Pons (tissue), 1 donor: ENCODE data around the gene DPCD.

Experiments used
- DNase-seq: peaks from one replicate; pipeline ENCODE4 v3.0.0-alpha.2; 2016; ENCODE audit warnings: low spot score

The DPCD gene

DNA sequence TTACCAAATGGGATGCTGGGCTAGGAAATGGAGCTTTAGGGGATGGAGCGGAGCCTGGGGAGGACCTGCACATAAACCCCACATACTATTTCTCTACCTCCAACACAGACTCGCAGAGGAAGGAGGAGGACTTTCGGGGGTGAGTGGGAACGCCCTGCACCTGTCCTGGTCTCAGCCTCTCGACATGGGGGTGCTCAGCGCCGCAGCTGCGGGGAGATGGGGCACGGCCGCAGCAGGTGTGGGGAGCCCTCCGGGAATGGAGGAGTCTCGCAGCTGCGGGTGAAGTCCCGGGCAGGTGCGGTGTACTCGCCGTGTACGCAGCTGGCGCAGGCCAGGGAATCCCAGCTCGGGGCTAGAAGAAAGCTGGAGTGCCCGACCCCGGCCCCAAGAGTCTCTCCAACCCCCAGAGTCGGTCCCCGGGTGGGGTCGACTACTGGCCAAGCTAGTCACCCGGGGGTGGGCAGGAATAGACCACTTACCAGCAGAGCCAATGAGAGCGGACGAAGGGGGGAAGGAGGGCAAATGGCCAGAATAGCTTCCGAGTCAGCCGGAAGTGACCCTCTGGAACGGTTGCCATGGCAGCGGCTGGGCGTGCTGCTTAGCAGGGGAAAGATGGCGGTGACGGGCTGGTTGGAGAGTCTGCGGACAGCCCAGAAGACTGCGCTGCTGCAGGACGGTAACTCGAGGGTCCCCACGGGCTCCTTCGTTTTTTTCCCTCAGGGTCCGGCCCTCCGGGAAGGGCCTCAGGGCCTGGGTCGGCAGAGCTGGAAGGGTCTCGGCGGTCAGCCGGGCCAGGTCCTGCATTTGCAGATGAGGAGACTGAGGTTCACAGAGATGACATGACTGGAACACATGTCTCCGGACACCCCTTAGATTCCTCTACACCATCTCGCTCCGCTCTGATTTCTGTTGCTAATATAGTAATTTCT, at the start of gene DPCD, which contains the start of gene POLL:
DPCD (plus strand) TSS at position 597 of the 929 bp plus-strand sequence; CDS start at position 613, 16 bp downstream.
POLL (minus strand) TSS at position 533 of the 929 bp plus-strand sequence. CDS start 897 bp downstream, outside the sequence.
- peak; percentile 95 for DNase-seq

DNA sequence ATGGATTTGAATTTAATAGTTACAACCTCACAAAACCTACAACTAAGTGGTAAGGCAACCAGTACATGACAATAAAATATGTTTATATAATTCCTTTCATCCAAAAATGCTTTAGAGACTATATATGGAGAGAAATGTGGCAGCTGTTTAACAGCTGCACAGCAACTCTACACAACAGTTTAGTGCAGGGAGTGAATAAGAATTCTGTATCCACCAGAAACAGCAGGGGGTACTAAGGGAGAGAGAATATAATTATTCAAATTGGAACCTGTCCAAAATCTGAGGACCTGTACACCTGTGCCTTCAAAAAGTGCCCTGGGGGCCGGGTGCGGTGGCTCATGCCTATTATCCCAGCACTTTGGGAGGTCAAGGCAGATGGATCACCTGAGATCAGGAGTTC, 49.7 kb upstream of the DPCD start:
- DNase-seq = no peak

DNA sequence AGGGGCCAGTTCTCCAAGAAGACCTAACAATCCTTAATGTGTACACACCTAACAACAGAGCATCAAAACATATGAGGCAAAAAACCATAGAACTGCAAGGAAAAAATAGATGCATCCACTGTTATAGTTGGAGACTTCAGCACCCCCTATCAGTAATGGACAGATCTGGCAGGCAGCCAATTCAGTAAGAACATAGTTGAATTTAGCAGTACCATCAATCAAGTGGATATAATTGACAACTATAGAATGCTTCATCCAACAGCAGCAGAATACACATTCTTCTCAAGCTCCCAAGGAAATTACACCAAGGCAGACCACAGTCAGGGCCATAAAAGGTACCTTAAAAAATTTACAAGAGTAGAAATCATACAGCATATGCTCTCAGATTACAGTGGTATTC, 42.2 kb upstream of the DPCD start:
- DNase-seq = no peak

DNA sequence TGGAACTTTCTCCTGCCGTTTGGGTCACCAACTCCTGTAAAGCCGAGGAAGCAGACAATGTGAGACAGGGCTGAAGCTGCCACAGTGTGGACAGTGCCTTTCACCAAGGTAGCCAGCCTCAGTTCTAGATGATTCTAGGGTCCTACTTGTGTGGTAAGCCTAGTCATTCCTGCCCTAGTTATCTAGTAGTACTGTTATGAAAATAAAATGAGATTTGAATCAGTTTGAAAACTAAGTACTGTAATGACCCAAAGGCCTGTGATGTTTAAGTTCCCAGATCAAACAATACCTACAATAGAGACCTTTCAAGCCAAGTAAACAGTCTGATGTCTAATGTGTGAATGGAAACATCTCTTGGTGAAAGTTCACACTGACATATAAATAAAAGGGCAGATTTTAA, 37.2 kb upstream of the DPCD start:
- DNase-seq = no peak

- no peak for DNase-seq
These were observed 35.7 kb upstream of the DPCD start for GRCh38 chr10:101552442-101552841.

DNA sequence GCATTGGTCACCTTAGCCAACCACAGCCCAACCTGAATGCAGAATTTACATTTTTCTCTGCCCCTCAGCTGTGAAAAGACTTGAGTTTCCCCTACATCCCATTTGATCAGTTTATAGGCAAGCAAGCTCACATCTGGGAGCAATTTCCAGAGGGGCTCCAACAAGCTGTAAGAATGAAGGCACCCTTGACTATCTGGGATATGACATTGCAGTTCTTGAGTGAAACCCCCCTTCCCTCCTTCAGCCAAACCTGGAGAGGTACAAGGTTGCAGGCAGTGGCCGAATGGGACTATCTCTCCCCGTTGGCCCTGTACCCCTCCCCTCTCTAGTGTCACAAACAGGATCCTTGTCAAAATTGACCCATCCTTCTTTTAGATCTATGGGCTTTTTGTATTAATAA, 30.6 kb upstream of the DPCD start:
- DNase-seq = no peak

- DNase-seq = no peak
These were observed 29.9 kb upstream of the DPCD start for GRCh38 chr10:101558204-101558603.

- DNase-seq = no peak
These were observed 29.2 kb upstream of the DPCD start for GRCh38 chr10:101558671-101559595.

DNA sequence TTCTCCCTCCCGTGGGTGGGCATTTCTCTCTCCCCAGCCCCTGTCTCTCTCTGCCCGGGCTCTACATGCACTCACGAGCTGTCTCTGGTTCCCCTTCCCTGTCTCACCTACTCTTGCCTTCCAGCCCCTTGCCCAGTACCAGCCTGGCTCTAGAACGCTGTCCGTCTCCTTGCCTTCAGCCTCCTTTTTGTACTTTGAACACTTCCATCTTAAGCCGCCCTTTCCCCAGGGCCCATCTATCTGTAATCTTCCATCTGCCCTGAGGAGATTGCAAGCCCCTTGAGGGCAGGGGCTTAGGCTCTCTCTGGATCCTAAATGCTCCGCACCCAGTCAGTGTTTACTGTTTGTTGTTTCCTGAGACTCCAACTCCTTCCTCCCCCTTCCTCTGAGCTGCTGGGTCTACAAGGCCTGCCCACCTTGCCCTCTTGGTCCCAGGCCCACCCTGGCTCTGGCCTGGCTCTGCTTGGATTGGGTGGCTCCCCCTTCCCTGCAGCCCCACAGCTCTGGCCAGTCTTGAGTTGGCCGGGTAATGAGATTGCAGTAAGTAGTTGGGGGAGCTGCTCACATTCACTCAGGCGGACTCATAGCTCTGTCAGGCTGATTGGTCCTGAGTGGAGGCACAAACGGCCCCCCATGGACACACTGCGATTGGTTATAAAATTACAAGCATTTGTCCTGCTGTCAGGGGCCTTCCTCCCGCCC, 28.4 kb upstream of the DPCD start:
- no peak for DNase-seq

- DNase-seq = no peak
These were observed 27.6 kb upstream of the DPCD start for GRCh38 chr10:101560298-101561067.

DNA sequence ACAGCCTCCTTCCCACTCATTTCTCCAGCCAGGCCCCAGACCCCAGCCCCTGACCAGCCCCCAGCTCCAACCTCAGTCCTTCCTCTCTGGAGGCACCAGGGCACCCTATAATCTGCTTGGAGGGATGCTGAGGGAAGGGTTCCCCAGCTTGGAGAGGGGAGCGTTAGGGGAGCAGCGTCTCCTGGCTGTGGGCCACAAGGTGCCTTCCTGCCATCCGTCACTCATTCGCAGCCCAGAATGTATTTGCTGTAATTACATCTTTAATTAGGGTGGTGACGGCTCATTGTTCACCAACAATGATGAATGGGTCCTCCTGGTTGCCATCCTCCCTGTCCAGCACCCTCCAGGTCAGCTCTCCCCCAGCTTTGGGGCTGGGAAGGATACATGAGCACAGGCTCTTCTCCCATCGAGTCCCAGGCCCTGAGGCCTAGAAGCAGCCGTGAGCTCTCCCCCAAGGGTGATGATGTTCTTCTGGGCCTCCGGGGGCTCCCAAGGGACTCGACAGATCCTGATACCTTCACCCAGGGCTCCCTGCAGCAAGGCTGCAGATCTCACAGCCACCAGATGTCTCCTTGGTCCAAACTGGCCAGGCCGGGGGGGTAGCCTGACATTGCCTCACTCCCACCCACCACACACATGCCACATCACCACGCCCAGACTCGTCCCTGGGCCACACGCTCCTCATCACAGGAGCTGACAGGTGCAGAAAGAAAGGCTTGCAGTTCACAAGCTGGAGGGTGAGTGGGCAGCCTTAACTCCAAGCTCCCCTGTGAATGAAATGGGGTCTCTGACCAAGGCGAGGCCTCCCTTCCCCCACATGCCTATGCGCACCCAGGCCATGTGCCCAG, 26.8 kb upstream of the DPCD start:
- no peak for DNase-seq

- no peak for DNase-seq
These were observed 25.9 kb upstream of the DPCD start for GRCh38 chr10:101562231-101562630.

GRCh38 chr10:101563007-101563406, 25.1 kb upstream of the DPCD start:
- no peak for DNase-seq

DNA sequence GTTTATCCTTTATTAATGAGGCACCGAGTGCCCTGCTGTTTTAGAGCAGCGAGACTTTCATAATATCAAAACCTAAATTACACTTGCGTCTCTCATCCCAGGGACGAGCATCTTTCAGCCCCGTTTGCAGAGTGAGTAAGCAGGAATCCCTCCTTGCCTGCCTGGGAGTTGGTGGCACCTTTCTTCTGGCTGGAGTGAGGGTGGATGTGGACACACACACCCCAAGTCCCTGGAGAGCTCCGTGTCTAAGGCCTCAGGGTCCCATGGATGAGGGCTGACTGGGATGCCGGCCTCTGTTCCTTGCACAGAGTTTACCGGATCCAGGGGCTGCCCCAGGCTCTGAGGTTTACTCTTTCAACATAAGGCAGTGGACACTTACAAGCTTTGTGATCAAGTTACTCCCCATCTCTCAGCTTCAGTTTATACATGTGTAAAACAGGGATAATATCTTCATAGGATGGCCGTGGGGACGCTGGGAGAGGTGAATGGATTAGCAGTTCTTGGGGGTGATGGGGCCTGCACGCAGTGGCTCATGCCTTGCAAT, 24.6 kb upstream of the DPCD start:
- DNase-seq = no peak

DNA sequence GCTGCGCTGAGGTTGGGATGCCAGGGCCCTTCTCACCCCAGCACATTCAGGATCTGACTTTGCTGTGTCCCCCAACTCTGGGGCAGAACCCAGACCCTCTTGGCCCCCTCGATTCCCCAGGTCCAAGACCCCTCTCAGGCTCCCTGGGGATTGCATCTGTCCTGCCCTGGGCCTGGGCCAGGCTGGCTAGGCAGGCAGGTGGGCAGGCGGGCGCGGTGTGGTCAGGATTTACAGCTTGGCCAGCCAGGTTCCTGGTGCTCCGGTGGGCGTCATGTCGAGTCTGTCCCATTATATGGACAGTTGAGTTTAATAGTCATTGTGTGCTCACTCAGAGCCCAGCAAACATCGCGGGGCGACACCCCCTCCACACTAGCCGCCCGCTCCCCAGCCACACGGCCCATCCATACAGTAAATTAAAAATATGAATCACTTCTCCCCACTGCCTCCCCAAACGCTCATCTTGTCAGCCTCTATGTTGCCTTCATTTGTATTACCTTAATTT, 23.6 kb upstream of the DPCD start:
- no peak for DNase-seq

- DNase-seq = no peak
These were observed 22.7 kb upstream of the DPCD start for GRCh38 chr10:101565370-101565900.

GRCh38 chr10:101565936-101566332, 22.2 kb upstream of the DPCD start:
- DNase-seq = no peak

- no peak for DNase-seq
These were observed 21.6 kb upstream of the DPCD start for GRCh38 chr10:101566333-101567164.
